ENCODE data around the gene BCAS3.

The BCAS3 gene

DNA sequence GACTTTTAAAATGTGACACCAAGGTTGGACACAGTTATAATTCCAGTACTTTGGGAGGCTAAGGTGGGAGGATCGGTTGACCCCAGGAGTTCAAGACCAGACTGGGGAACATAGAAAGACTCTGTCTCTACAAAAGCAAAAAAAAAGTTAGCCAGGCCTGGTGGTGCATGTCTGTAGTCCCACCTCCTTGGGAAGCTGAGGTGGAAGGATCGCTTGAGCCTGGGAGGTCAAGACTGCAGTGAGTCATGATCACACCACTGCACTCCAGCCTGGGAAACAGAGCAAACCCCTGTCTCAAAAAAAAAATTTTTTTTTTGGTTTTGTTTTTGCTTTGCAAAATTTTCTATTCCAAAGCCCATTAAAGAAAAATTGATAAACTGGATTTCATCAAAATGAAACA is 281.4 kb downstream of the BCAS3 start:
- Histone ChIP-seq H3K9me3 (ENCODE audit: insufficient read depth, low read length) (no peaks in the 10 kb centered on the region), H2AFZ (ENCODE audit: low read depth, low read length) (no peak overlapping the region), H4K20me1 (ENCODE audit: insufficient read depth, low read length) (no peaks in the 10 kb centered on the region), H3K27ac (ENCODE audit: low read length) (no peak overlapping the region), H3K27me3 (ENCODE audit: low read depth, low read length) (no peaks in the 10 kb centered on the region), H3K4me3 (ENCODE audit: low read length) (no peak overlapping the region), H3K4me2 (ENCODE audit: low read length) (no peak overlapping the region), H3K36me3 (replicated peaks; ENCODE audit: low read depth, low read length) (no peaks in the 10 kb centered on the region), H3K4me1 (ENCODE audit: low read length) (no peaks in the 10 kb centered on the region), H3K9ac (ENCODE audit: low read length) (no peak overlapping the region), H3K79me2 (ENCODE audit: low read length) (no peaks in the 10 kb centered on the region)
- TF ChIP-seq, protein P1, sequence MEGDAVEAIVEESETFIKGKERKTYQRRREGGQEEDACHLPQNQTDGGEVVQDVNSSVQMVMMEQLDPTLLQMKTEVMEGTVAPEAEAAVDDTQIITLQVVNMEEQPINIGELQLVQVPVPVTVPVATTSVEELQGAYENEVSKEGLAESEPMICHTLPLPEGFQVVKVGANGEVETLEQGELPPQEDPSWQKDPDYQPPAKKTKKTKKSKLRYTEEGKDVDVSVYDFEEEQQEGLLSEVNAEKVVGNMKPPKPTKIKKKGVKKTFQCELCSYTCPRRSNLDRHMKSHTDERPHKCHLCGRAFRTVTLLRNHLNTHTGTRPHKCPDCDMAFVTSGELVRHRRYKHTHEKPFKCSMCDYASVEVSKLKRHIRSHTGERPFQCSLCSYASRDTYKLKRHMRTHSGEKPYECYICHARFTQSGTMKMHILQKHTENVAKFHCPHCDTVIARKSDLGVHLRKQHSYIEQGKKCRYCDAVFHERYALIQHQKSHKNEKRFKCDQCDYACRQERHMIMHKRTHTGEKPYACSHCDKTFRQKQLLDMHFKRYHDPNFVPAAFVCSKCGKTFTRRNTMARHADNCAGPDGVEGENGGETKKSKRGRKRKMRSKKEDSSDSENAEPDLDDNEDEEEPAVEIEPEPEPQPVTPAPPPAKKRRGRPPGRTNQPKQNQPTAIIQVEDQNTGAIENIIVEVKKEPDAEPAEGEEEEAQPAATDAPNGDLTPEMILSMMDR (IDR thresholded peaks at IDR 0.05; ENCODE audit: low read depth, low read length): no peak
- TF ChIP-seq EZH2phosphoT487 (IDR thresholded peaks at IDR 0.05; ENCODE audit: low read depth): no peak

DNA sequence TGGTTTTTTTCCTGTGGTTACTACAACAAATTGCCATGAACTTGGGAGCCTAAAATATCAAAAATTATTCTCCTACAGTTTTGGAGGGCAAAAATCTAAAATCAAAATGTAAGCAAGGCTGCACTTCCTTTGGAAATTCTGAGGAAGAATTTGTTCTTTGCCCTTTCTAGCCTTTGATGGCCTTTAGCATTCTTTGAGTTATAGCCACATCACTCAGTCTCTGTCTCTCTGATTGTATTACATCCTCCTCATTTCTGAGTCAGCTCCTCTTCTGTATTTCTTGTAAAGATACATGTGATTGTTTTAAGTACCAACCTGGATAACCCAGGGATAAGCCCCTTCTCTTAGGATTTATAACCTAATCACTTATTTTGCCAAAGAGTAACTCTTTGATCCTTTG is 282.0 kb downstream of the BCAS3 start:
- Histone ChIP-seq H3K4me3 (ENCODE audit: low read length) (no peak overlapping the region), H3K79me2 (ENCODE audit: low read length) (no peaks in the 10 kb centered on the region), H3K9me3 (ENCODE audit: insufficient read depth, low read length) (no peaks in the 10 kb centered on the region), H3K9ac (ENCODE audit: low read length) (no peak overlapping the region), H3K4me2 (ENCODE audit: low read length) (no peak overlapping the region), H3K27me3 (ENCODE audit: low read depth, low read length) (no peaks in the 10 kb centered on the region), H3K4me1 (ENCODE audit: low read length) (no peaks in the 10 kb centered on the region), H2AFZ (ENCODE audit: low read depth, low read length) (no peak overlapping the region), H3K27ac (ENCODE audit: low read length) (no peak overlapping the region), H4K20me1 (ENCODE audit: insufficient read depth, low read length) (no peaks in the 10 kb centered on the region), H3K36me3 (replicated peaks; ENCODE audit: low read depth, low read length) (no peaks in the 10 kb centered on the region)
- TF ChIP-seq, protein P1 (IDR thresholded peaks at IDR 0.05; ENCODE audit: low read depth, low read length): no peak
- no peak for TF ChIP-seq EZH2phosphoT487 (IDR thresholded peaks at IDR 0.05; ENCODE audit: low read depth)

DNA sequence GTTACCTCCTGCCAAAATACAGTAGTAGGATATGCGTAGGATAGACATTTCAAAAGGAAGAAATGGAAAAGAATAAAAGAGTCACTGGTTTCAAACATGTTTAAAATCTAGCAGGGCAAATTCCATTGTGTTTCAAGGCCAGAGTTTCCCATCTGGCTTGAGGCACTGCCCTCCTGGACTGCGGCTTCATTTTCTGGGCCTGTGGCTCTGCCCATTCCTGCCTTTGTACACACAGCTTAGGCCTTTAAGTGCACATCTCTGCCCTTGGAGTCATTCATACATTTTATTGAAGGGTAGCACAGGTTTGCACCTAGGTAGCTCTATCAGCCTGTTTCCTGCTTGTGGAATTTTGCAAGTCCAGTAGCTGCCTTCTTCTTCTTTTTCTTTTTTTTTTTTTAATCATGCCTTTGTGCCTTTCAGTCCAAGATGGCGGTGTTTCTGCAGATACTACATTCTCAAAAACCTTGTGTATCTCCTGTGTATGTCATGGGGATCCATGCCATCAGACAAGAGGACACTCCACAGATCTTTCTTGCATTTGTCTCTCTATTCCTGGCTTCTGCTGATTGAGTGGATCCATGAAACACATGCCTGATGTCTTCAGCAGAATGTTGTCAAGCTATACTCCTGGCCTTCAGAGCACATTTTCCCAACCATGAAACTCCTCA is 282.9 kb downstream of the BCAS3 start:
- Histone ChIP-seq H3K27me3 (ENCODE audit: low read depth, low read length) (no peaks in the 10 kb centered on the region), H3K9me3 (ENCODE audit: insufficient read depth, low read length) (no peaks in the 10 kb centered on the region), H3K4me1 (ENCODE audit: low read length) (no peaks in the 10 kb centered on the region), H3K4me3 (ENCODE audit: low read length) (no peak overlapping the region), H4K20me1 (ENCODE audit: insufficient read depth, low read length) (no peaks in the 10 kb centered on the region), H3K27ac (ENCODE audit: low read length) (no peak overlapping the region), H3K9ac (ENCODE audit: low read length) (no peak overlapping the region), H3K79me2 (ENCODE audit: low read length) (no peaks in the 10 kb centered on the region), H3K4me2 (ENCODE audit: low read length) (no peak overlapping the region), H2AFZ (ENCODE audit: low read depth, low read length) (no peak overlapping the region), H3K36me3 (replicated peaks; ENCODE audit: low read depth, low read length) (no peaks in the 10 kb centered on the region)
- TF ChIP-seq, protein P1 (IDR thresholded peaks at IDR 0.05; ENCODE audit: low read depth, low read length): no peak
- no peak for TF ChIP-seq EZH2phosphoT487 (IDR thresholded peaks at IDR 0.05; ENCODE audit: low read depth)

DNA sequence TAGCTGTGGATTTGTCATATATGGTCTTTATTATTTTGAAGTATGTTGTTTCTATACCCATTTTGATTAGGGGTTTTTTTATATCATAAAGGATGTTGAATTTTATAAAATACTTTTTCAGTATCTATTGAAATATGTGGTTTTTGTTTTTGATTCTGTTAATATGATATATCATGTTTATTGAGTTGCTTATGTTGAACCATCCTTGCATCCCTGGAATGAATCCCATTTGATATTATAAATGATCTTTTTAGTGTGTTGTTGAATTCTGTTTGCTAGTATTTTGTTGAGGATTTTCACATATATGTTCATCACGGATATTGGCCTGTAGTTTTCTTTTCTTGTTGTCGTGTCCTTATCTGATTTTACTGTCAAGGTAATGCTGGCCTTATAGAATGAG is 286.5 kb downstream of the BCAS3 start:
- no peaks in the 10 kb centered on the region for H4K20me1 ChIP-seq (ENCODE audit: insufficient read depth, low read length)
- no peaks in the 10 kb centered on the region for H3K36me3 ChIP-seq (replicated peaks; ENCODE audit: low read depth, low read length)
- TF ChIP-seq, protein P1 (IDR thresholded peaks at IDR 0.05; ENCODE audit: low read depth, low read length): no peak

More for the DNA sequence above, 286.5 kb downstream of the BCAS3 start:
- H3K27me3 ChIP-seq (ENCODE audit: low read depth, low read length): no peaks in the 10 kb centered on the region
- H3K9ac ChIP-seq (ENCODE audit: low read length): no peak overlapping the region
- no peak overlapping the region for H3K27ac ChIP-seq (ENCODE audit: low read length)
- H3K4me2 ChIP-seq (ENCODE audit: low read length): no peak overlapping the region
- H3K4me3 ChIP-seq (ENCODE audit: low read length): no peak overlapping the region
- no peaks in the 10 kb centered on the region for H3K79me2 ChIP-seq (ENCODE audit: low read length)
- no peaks in the 10 kb centered on the region for H3K9me3 ChIP-seq (ENCODE audit: insufficient read depth, low read length)
- H3K4me1 ChIP-seq (ENCODE audit: low read length): no peaks in the 10 kb centered on the region
- H2AFZ ChIP-seq (ENCODE audit: low read depth, low read length): no peak overlapping the region

Measured in OCI-LY3 (cell line).